Sigmoid colon (tissue), 3 donors: ENCODE results near the gene ARMH3.

ENCODE experiments used
- CTCF ChIP-seq, 4 experiments: fragments of 450-650 bp in 3 of 4; fragments of 200-600 bp in 1 of 4; IDR thresholded peaks; one replicate each; pipeline ENCODE4 v1.5.1; 2016 to 2019; ENCODE audit warnings: antibody characterized with exemption in 4 of 4, mild to moderate bottlenecking in 3 of 4, moderate library complexity in 2 of 4
- POLR2A ChIP-seq, 2 donors: fragments of 450-650 bp; IDR thresholded peaks; one replicate each; pipeline ENCODE4 v1.6.1; 2016; ENCODE audit warnings: antibody characterized with exemption in 2 of 2, mild to moderate bottlenecking in 2 of 2, moderate library complexity in 2 of 2

GRCh38 chr10:102016416-102016815, 39.6 kb downstream of the ARMH3 start:
- TF ChIP-seq CTCF (IDR thresholded peaks at IDR 0.05), result no peak
- TF ChIP-seq POLR2A (IDR thresholded peaks at IDR 0.05), result no peak
